ENCODE measurements around the gene EXT2. TPM values are rescaled to one million over a fixed set of nuclear protein-coding genes. Genes with fewer than 3 reads are reported as not detected.

EXT2 gene
- total RNA-seq, 1 experiment from 2014 or later = 39.1 TPM

GRCh38 chr11:44180107-44180506, 84.6 kb downstream of the EXT2 start:
- no peaks in the 10 kb centered on the region for H3K27me3 Mint-ChIP-seq (ENCODE audit: low read depth)
- DNase-seq (ENCODE audit: low spot score) = no peak
- H3K4me3 Mint-ChIP-seq = no peak overlapping the region
- ATAC-seq = no peak
- H3K9me3 Mint-ChIP-seq = no peaks in the 10 kb centered on the region
- no peak for TF ChIP-seq JAZF1 (CRISPR knock-in tag; IDR thresholded peaks at IDR 0.05)
- TF ChIP-seq CREM (CRISPR knock-in tag; IDR thresholded peaks at IDR 0.05) = no peak
- no peak for TF ChIP-seq NR3C1 (CRISPR knock-in tag; conservative IDR thresholded peaks at IDR 0.05; ENCODE audit: low read depth)
- TF ChIP-seq ZSCAN18 (CRISPR knock-in tag; IDR thresholded peaks at IDR 0.05) = no peak
- no peak for TF ChIP-seq EMX1 (CRISPR knock-in tag; IDR thresholded peaks at IDR 0.05)
- no peak for TF ChIP-seq ZNF425 (CRISPR knock-in tag; conservative IDR thresholded peaks at IDR 0.05)
- no peak for TF ChIP-seq NFYB (CRISPR knock-in tag; conservative IDR thresholded peaks at IDR 0.05; ENCODE audit: low read depth)
- TF ChIP-seq ZBTB43 (CRISPR knock-in tag; IDR thresholded peaks at IDR 0.05) = no peak
- TF ChIP-seq ESRRA (CRISPR knock-in tag; IDR thresholded peaks at IDR 0.05; ENCODE audit: borderline replicate concordance) = no peak
- no peak for TF ChIP-seq ZNF138 (CRISPR knock-in tag; conservative IDR thresholded peaks at IDR 0.05)
- no peak for TF ChIP-seq ZNF512 (CRISPR knock-in tag; IDR thresholded peaks at IDR 0.05; ENCODE audit: borderline replicate concordance)
- no peak for TF ChIP-seq ZBTB21 (CRISPR knock-in tag; IDR thresholded peaks at IDR 0.05; ENCODE audit: borderline replicate concordance)
- no peak for TF ChIP-seq MAX (CRISPR knock-in tag; IDR thresholded peaks at IDR 0.05)
- no peak for TF ChIP-seq ZNF121 (CRISPR knock-in tag; IDR thresholded peaks at IDR 0.05)
- no peak for TF ChIP-seq AR (CRISPR knock-in tag; IDR thresholded peaks at IDR 0.05)
- no peak for TF ChIP-seq CREB1 (CRISPR knock-in tag; IDR thresholded peaks at IDR 0.05)
- no peak for TF ChIP-seq E2F5 (CRISPR knock-in tag; IDR thresholded peaks at IDR 0.05)
- TF ChIP-seq ZNF532 (CRISPR knock-in tag; IDR thresholded peaks at IDR 0.05; ENCODE audit: borderline replicate concordance) = no peak
- peaks cover 15% of the 10 kb centered on the region for H3K4me1 Mint-ChIP-seq
- H3K36me3 Mint-ChIP-seq = no peaks in the 10 kb centered on the region
- CTCF ChIA-PET = interaction anchor here (2.7 kb wide), 1 partner anchor 11 kb away, joined by 10 read pairs; no protein-coding TSS in a partner anchor
- H3K27ac Mint-ChIP-seq = 0 out of 2 replicates have a peak overlapping the region, but pooled peaks have one; percentile 43
- POLR2A ChIA-PET = interaction anchor here (0.6 kb wide), 1 partner anchor 64 kb away, joined by 5 read pairs; no protein-coding TSS in a partner anchor

Data from WTC11 (cell line).